Lower lobe of right lung (tissue), 2 donors: ENCODE measurements around the gene ASB10. TPM values are rescaled to one million over a fixed set of nuclear protein-coding genes. Genes with fewer than 3 reads are reported as not detected.

ENCODE experiments used
- ATAC-seq, 2 donors: fragments of 200-7000 bp; cut with Tn5 transposase; one replicate each; pipeline ENCODE4 v1.9.1; 2020 to 2022; ENCODE audit warnings: mild to moderate bottlenecking in 2 of 2, moderate library complexity in 2 of 2
- DNase-seq: peaks from one replicate; pipeline ENCODE4 v3.0.0-alpha.2; 2020
- H3K27ac ChIP-seq: fragments of 200-600 bp; one replicate; pipeline ENCODE4 v1.8.0; 2022
- H3K27me3 ChIP-seq: fragments of 200-600 bp; one replicate; pipeline ENCODE4 v1.8.0; 2022; ENCODE audit warnings: low read depth
- H3K36me3 ChIP-seq: fragments of 200-600 bp; one replicate; pipeline ENCODE4 v1.8.0; 2022; ENCODE audit warnings: mild to moderate bottlenecking
- H3K4me1 ChIP-seq: fragments of 200-600 bp; one replicate; pipeline ENCODE4 v1.8.0; 2022
- H3K4me3 ChIP-seq: fragments of 200-600 bp; one replicate; pipeline ENCODE4 v1.8.0; 2022; ENCODE audit warnings: mild to moderate bottlenecking
- H3K9me3 ChIP-seq: fragments of 200-600 bp; one replicate; pipeline ENCODE4 v1.8.0; 2022
- intact Hi-C: fragments of 100-400 bp; cut with DNase I; formaldehyde crosslinking; loops from one replicate; pipeline ENCODE4 v1.11.0; 2022
- total RNA-seq: library from RNA; stranded (reverse); fragmentation: NEBNext Ultra II Directional; extraction: Animal tissue kit (Norgen Biotek cat#: 25700); gene quantifications from one replicate; pipeline ENCODE4 v1.2.1, GENCODE V29; 2021
- TF ChIP-seq, protein P1 (sequence below): fragments of 200-600 bp; IDR thresholded peaks from one replicate; pipeline ENCODE4 v1.8.0; 2022; ENCODE audit warnings: antibody characterized with exemption, mild to moderate bottlenecking
- donor health status: DM: no; HTN: yes; CAD: no; lungs with severe emphysema.

ASB10 gene
- total RNA-seq, 1 donor from 2014 or later = not detected

DNA sequence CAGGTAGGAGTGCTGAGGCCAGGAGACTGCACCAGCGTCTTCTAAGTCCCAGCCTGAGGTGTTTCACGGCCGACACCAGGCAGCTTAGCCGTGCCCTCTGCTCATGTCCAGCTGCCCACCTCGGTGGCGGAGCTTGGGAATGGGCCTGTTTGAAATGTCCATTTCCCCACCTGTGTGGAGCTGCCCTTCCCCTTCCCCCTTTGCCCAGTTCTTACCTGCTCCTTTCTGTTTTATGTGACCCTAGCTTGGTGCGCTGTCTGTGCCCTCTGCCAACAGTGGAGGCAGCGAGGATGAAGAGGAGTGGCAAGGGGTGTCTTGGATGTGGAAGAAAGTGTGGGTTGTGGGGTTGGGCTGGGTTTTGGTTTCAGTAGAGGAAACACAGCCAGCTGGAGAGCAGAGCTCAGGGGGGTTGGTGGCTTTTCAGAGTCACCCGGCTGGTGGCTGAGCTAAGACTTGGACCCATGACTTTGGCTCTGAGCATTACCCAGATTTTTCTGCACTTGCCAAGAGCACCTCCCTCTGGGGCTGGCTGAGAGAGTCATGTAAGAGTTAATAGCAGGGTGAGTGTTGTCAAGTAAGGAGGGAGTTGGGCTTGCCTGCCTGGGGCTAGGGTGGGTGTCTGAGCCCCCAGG lies 57.0 kb downstream of the ASB10 start:
- Histone ChIP-seq H3K4me3 (no peak overlapping the region), H3K27ac (no peak overlapping the region), H3K4me1 (peaks cover 10% of the 10 kb centered on the region), H3K9me3 (no peaks in the 10 kb centered on the region), H3K27me3 (no peaks in the 10 kb centered on the region), H3K36me3 (peaks cover 88% of the 10 kb centered on the region)
- TF ChIP-seq, protein P1, sequence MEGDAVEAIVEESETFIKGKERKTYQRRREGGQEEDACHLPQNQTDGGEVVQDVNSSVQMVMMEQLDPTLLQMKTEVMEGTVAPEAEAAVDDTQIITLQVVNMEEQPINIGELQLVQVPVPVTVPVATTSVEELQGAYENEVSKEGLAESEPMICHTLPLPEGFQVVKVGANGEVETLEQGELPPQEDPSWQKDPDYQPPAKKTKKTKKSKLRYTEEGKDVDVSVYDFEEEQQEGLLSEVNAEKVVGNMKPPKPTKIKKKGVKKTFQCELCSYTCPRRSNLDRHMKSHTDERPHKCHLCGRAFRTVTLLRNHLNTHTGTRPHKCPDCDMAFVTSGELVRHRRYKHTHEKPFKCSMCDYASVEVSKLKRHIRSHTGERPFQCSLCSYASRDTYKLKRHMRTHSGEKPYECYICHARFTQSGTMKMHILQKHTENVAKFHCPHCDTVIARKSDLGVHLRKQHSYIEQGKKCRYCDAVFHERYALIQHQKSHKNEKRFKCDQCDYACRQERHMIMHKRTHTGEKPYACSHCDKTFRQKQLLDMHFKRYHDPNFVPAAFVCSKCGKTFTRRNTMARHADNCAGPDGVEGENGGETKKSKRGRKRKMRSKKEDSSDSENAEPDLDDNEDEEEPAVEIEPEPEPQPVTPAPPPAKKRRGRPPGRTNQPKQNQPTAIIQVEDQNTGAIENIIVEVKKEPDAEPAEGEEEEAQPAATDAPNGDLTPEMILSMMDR = no peak
- intact Hi-C loops = no loop called here
- ATAC-seq (no peak), DNase-seq (no peak)

DNA sequence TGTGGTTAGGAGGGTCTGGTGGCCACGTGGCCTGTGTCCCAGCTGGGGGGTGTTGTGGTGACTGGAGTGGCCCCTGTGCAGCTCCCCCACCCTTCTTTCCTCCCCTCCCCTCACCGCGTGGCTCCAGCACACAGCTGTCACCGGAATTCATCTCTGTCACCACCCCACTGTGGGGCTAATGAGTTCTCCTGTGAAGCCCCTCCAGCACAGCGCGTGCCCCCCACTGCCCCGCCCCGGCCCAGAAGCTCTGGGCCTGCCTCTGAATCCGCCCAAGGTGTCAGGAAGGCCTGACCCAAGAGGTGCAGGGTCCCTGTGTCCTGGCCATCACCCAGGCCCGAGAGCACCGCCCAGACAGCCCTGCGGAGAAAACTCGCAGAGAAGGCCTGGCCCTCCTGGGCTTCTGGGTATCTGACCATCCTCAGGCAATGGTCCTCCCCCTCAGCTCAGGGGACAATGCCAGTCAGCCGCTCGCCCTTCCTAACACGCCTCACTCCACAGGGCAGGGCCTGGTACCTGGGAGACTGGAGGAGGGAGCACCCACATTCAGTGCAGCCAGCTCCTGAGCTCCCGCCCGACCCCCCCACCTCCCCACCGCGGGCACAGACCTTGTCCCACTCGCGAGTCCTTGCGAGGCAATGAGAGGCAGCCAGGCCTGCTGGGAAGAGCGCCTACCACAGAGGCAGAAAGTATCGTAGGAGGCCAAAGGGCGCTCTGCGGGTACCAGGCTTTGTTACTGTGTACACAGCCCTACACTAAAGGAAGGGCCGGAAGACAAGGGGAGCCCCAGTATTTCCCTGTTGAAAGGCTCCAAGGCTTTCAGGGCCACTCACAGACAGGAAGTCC lies 57.7 kb downstream of the ASB10 start:
- no peak overlapping the region for H3K4me3 ChIP-seq
- peaks cover 12% of the 10 kb centered on the region for H3K4me1 ChIP-seq
- intact Hi-C loops = no loop called here
- H3K36me3 ChIP-seq = peaks cover 88% of the 10 kb centered on the region
- ATAC-seq (no peak), DNase-seq (no peak)
- H3K9me3 ChIP-seq = no peaks in the 10 kb centered on the region
- H3K27me3 ChIP-seq = no peaks in the 10 kb centered on the region
- TF ChIP-seq, protein P1 = no peak
- H3K27ac ChIP-seq = no peak overlapping the region

DNA sequence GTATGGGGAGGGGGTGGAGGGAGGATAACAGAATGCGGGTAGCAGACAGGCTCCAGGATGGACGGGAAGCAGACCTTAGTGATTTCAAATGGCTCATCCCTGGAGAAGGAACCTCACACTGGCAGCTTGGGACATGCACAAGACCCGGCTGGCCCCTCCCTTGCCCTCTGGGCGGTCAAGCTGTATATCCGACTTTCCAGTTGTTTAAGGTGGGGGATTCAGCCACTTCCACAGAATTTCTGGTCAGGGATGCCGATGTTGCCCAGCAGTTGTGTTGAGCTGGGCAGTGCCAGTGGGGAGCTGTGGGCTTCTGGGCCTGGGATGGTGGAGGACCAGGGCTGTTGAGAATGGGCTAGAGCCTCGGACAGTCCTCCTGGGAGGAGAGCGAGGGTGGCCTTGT lies 58.3 kb downstream of the ASB10 start:
- intact Hi-C loops = no loop called here
- Histone ChIP-seq H3K9me3 (no peaks in the 10 kb centered on the region), H3K27me3 (no peaks in the 10 kb centered on the region), H3K4me3 (no peak overlapping the region), H3K36me3 (peaks cover 88% of the 10 kb centered on the region), H3K4me1 (peaks cover 13% of the 10 kb centered on the region), H3K27ac (no peak overlapping the region)
- ATAC-seq (no peak), DNase-seq (no peak)
- TF ChIP-seq, protein P1 = no peak

DNA sequence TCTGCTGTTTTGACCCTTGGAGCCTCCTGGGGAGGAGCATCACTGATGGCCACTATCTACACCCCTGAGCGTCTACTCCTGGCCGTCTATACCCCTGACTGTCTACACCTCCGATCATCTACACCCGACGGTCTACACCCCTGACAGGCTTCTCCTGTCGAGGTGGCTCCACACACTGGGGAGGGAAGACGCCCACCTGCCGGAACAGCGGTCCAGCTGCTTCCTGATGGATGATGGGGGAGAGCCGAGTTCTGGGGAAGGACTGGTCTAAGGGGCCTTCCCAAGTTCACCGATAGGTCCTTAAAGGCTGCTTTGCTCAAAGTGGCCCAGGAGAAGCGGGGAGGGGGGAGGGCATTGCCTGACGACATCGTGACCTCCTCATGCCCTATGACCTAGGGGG lies 58.9 kb downstream of the ASB10 start:
- TF ChIP-seq, protein P1 = no peak
- Histone ChIP-seq H3K4me3 (no peak overlapping the region), H3K9me3 (no peaks in the 10 kb centered on the region), H3K4me1 (peaks cover 16% of the 10 kb centered on the region), H3K36me3 (peaks cover 88% of the 10 kb centered on the region), H3K27me3 (no peaks in the 10 kb centered on the region), H3K27ac (no peak overlapping the region)
- DNase-seq = no peak
- intact Hi-C loops = no loop called here
- no peak for ATAC-seq

DNA sequence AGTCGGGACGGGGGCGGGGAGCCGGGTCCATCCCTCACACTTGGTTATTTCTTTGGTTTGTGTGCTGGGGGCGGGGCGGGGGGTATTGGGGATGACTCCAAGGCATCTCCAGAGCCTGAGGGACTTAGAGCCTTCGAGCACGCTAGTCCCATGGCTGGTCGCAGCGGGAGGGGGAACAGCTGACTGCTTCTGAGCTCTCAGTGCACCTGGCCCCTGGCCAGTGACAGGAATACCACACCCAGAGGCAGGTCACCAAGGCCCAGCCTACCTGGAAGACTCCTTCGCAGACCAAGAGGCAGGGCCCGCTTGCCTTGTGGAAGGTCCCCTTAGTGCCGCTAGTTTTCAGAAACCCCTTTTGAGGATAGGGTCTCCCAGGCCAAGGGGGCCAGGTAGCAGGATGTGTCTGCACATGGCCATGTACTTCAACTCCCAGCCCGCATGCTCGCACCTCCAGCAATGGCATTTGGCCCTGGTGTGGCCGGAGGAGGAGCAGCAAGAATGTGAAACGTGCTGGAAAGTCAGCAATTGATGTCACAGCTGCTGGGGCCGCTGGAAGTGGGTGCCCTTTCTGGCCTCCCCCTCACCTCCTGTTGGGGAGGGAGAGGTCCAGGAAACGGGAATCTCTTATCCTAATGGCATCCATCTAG lies 60.4 kb downstream of the ASB10 start:
- ATAC-seq (no peak), DNase-seq (peak; percentile 61)
- Histone ChIP-seq H3K4me3 (no peak overlapping the region), H3K9me3 (no peaks in the 10 kb centered on the region), H3K27ac (no peak overlapping the region), H3K36me3 (peaks cover 88% of the 10 kb centered on the region), H3K4me1 (peaks cover 16% of the 10 kb centered on the region), H3K27me3 (no peaks in the 10 kb centered on the region)
- TF ChIP-seq, protein P1 = no peak
- intact Hi-C loops = no loop called here
